HEK293 (cell line): ENCODE measurements around the gene FERMT3.

Experiments
- CTCF ChIA-PET: fragments of 350-600 bp; formaldehyde crosslinking; extraction: SDS; loops from one replicate; lab custom pipeline; 2021; ENCODE audit warnings: antibody characterized with exemption; lab: Yijun Ruan, JAX
- POLR2A ChIA-PET: fragments of 300-600 bp; formaldehyde crosslinking; extraction: SDS; loops from one replicate; lab custom pipeline; 2020; ENCODE audit warnings: antibody characterized with exemption, inconsistent platforms; lab: Yijun Ruan, JAX
- H3K27ac ChIP-seq: fragments of 200-500 bp; sonication (Bioruptor generic); 2 replicates; pipeline ENCODE4 v1.5.1; 2014; ENCODE audit warnings: low read depth, low read length, control low read depth, inconsistent platforms; ENCODE audit errors: extremely low read depth
- H3K36me3 ChIP-seq, 2 experiments: fragments of 200-500 bp in 1 of 2; sonication (Bioruptor generic) in 1 of 2; 1 replicate in 1 of 2; 2 replicates in 1 of 2; pipeline ENCODE4 v1.5.1; 2014 to 2017; ENCODE audit warnings: inconsistent platforms in 2 of 2, low read length in 2 of 2; ENCODE audit not compliant: control insufficient read depth in 2 of 2, insufficient read depth in 1 of 2
- H3K4me1 ChIP-seq: fragments of 200-500 bp; sonication (Bioruptor generic); 2 replicates; pipeline ENCODE4 v1.5.1; 2014; ENCODE audit warnings: mild to moderate bottlenecking, low read length, inconsistent platforms; ENCODE audit not compliant: control insufficient read depth, insufficient read depth
- H3K4me3 ChIP-seq: 2 replicates; pipeline ENCODE4 v1.5.1; 2011; ENCODE audit warnings: low read depth, mild to moderate bottlenecking, control low read depth, low read length, moderate library complexity
- H3K9me3 ChIP-seq: fragments of 200-500 bp; sonication (Bioruptor generic); 2 replicates; pipeline ENCODE4 v1.5.1; 2014; ENCODE audit warnings: low read depth, low read length, inconsistent platforms; ENCODE audit not compliant: control insufficient read depth, insufficient read depth
- IKZF3 ChIP-seq: fragments of 450-650 bp; IDR thresholded peaks from 2 replicates; pipeline ENCODE4 v1.5.0; 2018; ENCODE audit warnings: missing biosample characterization, mild to moderate bottlenecking, missing genetic modification characterization, moderate library complexity
- SETDB1 ChIP-seq: IDR thresholded peaks from one replicate; pipeline ENCODE4 v1.6.1; 2017; ENCODE audit warnings: mild to moderate bottlenecking, low read length, moderate library complexity, mixed read lengths; ENCODE audit not compliant: insufficient read length
- SP2 ChIP-seq: fragments of 450-650 bp; formaldehyde crosslinking; IDR thresholded peaks from 2 replicates; pipeline ENCODE4 v1.5.1; 2016; ENCODE audit warnings: missing biosample characterization, missing genetic modification characterization
- SP3 ChIP-seq: fragments of 450-650 bp; formaldehyde crosslinking; IDR thresholded peaks from 2 replicates; pipeline ENCODE4 v1.5.1; 2016; ENCODE audit warnings: missing biosample characterization, missing genetic modification characterization
- ZBTB17 ChIP-seq: fragments of 450-650 bp; formaldehyde crosslinking; IDR thresholded peaks from 2 replicates; pipeline ENCODE4 v1.5.1; 2016; ENCODE audit warnings: missing biosample characterization, missing genetic modification characterization
- ZBTB20 ChIP-seq: fragments of 450-650 bp; formaldehyde crosslinking; IDR thresholded peaks from 2 replicates; pipeline ENCODE4 v1.5.1; 2016; ENCODE audit warnings: missing biosample characterization, missing genetic modification characterization
- ZNF10 ChIP-seq: fragments of 450-650 bp; formaldehyde crosslinking; IDR thresholded peaks from 2 replicates; pipeline ENCODE4 v1.5.1; 2017; ENCODE audit warnings: missing biosample characterization, missing genetic modification characterization
- ZNF221 ChIP-seq: fragments of 450-650 bp; formaldehyde crosslinking; IDR thresholded peaks from 2 replicates; pipeline ENCODE4 v1.5.1; 2017; ENCODE audit warnings: missing biosample characterization, missing genetic modification characterization, borderline replicate concordance
- ZNF416 ChIP-seq: fragments of 450-650 bp; formaldehyde crosslinking; IDR thresholded peaks from 2 replicates; pipeline ENCODE4 v1.5.1; 2016; ENCODE audit warnings: missing biosample characterization, missing genetic modification characterization
- ZNF473 ChIP-seq: fragments of 450-650 bp; formaldehyde crosslinking; IDR thresholded peaks from 2 replicates; pipeline ENCODE4 v1.5.1; 2017; ENCODE audit warnings: missing biosample characterization, missing genetic modification characterization
- ZNF654 ChIP-seq: fragments of 450-650 bp; formaldehyde crosslinking; IDR thresholded peaks from 2 replicates; pipeline ENCODE4 v1.5.1; 2016; ENCODE audit warnings: low read depth, missing biosample characterization, missing genetic modification characterization
- ZNF664 ChIP-seq: fragments of 450-650 bp; formaldehyde crosslinking; IDR thresholded peaks from 2 replicates; pipeline ENCODE4 v1.5.1; 2016; ENCODE audit warnings: missing biosample characterization, missing genetic modification characterization
- ZNF837 ChIP-seq: fragments of 450-650 bp; formaldehyde crosslinking; IDR thresholded peaks from 2 replicates; pipeline ENCODE4 v1.5.1; 2016; ENCODE audit warnings: missing biosample characterization, missing genetic modification characterization
- TF ChIP-seq, protein P1 (sequence below): IDR thresholded peaks from 2 replicates; pipeline ENCODE4 v1.6.1; 2011; ENCODE audit warnings: mild to moderate bottlenecking, low read depth, low read length, borderline replicate concordance
- TF ChIP-seq, protein P2 (sequence below): fragments of 450-650 bp; formaldehyde crosslinking; optimal IDR thresholded peaks from 2 replicates; pipeline ENCODE3; 2016; ENCODE audit warnings: missing biosample characterization, mild to moderate bottlenecking, missing genetic modification characterization
- TF ChIP-seq, protein P3 (sequence below): fragments of 450-650 bp; formaldehyde crosslinking; IDR thresholded peaks from 2 replicates; pipeline ENCODE4 v1.5.1; 2016; ENCODE audit warnings: missing biosample characterization, missing genetic modification characterization
- TF ChIP-seq, protein P4 (sequence below): fragments of 450-650 bp; formaldehyde crosslinking; IDR thresholded peaks from 2 replicates; pipeline ENCODE4 v1.5.1; 2016; ENCODE audit warnings: missing biosample characterization, missing genetic modification characterization
- TF ChIP-seq, protein P5 (sequence below): fragments of 450-650 bp; formaldehyde crosslinking; IDR thresholded peaks from 2 replicates; pipeline ENCODE4 v1.5.1; 2017; ENCODE audit warnings: missing biosample characterization, missing genetic modification characterization

FERMT3 gene

DNA sequence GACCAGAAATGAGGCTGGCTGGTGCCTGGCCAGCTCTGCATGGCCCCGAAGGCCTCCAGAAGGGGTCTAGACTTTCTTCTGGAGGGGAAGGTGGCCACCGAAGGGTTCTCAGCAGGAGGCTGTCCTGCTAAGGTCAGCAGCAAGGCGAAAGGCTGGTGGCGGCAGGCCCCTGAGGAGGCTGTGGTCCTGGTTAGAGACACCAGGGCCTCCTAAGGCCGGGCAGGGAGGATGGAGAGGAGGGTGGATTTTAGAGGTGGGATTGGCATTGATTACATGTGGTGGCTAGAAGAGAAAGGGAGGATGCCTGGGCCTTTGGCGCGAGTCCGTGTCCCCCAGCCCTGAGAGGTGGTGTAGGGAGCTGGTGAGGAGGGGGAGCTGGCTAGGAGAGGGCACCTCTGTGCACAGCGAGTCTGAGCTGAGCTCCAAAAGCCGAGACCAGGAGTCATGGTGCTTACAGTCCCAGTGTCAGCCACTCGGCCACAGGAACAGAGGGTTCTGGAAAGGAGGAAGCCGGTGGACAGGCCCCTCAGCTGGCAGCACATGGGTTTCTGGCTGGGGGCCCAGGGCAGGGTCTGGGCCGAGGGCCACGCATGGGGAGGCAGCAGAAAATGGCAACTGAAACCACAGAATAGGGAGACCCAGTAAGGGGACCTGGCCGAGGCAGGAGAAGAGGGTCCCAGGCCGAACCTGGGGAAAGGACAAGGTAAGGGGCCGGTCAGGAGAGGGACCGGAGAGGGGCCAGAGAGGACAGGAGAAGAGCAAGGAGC, 2.5 kb downstream of the FERMT3 start:
- H3K27ac ChIP-seq: no peak overlapping the region
- H3K4me3 ChIP-seq: no peak overlapping the region
- CTCF ChIA-PET: no interaction called here
- POLR2A ChIA-PET: interaction anchor here (0.9 to 1.5 kb wide), 2 partner anchors 11 to 17 kb away, joined by 3 to 5 read pairs; partner anchors contain the start of genes NUDT22 and TRPT1
- no peak for TF ChIP-seq ZNF664 (tag by site-specific recombination)
- TF ChIP-seq IKZF3 (tag by site-specific recombination): no peak
- TF ChIP-seq, protein P1, sequence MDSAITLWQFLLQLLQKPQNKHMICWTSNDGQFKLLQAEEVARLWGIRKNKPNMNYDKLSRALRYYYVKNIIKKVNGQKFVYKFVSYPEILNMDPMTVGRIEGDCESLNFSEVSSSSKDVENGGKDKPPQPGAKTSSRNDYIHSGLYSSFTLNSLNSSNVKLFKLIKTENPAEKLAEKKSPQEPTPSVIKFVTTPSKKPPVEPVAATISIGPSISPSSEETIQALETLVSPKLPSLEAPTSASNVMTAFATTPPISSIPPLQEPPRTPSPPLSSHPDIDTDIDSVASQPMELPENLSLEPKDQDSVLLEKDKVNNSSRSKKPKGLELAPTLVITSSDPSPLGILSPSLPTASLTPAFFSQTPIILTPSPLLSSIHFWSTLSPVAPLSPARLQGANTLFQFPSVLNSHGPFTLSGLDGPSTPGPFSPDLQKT: no peak
- TF ChIP-seq, protein P2, sequence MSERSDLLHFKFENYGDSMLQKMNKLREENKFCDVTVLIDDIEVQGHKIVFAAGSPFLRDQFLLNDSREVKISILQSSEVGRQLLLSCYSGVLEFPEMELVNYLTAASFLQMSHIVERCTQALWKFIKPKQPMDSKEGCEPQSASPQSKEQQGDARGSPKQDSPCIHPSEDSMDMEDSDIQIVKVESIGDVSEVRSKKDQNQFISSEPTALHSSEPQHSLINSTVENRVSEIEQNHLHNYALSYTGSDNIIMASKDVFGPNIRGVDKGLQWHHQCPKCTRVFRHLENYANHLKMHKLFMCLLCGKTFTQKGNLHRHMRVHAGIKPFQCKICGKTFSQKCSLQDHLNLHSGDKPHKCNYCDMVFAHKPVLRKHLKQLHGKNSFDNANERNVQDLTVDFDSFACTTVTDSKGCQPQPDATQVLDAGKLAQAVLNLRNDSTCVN (tag by site-specific recombination): no peak
- TF ChIP-seq ZNF221 (tag by site-specific recombination): no peak
- TF ChIP-seq ZNF10 (tag by site-specific recombination): no peak
- TF ChIP-seq SP2 (tag by site-specific recombination): no peak
- TF ChIP-seq ZNF837 (tag by site-specific recombination): no peak
- TF ChIP-seq ZNF416 (tag by site-specific recombination): no peak
- TF ChIP-seq ZBTB20 (tag by site-specific recombination): no peak
- TF ChIP-seq, protein P3, sequence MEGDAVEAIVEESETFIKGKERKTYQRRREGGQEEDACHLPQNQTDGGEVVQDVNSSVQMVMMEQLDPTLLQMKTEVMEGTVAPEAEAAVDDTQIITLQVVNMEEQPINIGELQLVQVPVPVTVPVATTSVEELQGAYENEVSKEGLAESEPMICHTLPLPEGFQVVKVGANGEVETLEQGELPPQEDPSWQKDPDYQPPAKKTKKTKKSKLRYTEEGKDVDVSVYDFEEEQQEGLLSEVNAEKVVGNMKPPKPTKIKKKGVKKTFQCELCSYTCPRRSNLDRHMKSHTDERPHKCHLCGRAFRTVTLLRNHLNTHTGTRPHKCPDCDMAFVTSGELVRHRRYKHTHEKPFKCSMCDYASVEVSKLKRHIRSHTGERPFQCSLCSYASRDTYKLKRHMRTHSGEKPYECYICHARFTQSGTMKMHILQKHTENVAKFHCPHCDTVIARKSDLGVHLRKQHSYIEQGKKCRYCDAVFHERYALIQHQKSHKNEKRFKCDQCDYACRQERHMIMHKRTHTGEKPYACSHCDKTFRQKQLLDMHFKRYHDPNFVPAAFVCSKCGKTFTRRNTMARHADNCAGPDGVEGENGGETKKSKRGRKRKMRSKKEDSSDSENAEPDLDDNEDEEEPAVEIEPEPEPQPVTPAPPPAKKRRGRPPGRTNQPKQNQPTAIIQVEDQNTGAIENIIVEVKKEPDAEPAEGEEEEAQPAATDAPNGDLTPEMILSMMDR (tag by site-specific recombination): no peak
- TF ChIP-seq, protein P4, sequence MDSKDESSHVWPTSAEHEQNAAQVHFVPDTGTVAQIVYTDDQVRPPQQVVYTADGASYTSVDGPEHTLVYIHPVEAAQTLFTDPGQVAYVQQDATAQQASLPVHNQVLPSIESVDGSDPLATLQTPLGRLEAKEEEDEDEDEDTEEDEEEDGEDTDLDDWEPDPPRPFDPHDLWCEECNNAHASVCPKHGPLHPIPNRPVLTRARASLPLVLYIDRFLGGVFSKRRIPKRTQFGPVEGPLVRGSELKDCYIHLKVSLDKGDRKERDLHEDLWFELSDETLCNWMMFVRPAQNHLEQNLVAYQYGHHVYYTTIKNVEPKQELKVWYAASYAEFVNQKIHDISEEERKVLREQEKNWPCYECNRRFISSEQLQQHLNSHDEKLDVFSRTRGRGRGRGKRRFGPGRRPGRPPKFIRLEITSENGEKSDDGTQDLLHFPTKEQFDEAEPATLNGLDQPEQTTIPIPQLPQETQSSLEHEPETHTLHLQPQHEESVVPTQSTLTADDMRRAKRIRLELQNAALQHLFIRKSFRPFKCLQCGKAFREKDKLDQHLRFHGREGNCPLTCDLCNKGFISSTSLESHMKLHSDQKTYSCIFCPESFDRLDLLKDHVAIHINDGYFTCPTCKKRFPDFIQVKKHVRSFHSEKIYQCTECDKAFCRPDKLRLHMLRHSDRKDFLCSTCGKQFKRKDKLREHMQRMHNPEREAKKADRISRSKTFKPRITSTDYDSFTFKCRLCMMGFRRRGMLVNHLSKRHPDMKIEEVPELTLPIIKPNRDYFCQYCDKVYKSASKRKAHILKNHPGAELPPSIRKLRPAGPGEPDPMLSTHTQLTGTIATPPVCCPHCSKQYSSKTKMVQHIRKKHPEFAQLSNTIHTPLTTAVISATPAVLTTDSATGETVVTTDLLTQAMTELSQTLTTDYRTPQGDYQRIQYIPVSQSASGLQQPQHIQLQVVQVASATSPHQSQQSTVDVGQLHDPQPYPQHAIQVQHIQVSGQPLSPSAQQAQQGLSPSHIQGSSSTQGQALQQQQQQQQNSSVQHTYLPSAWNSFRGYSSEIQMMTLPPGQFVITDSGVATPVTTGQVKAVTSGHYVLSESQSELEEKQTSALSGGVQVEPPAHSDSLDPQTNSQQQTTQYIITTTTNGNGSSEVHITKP (tag by site-specific recombination): no peak
- no peak for TF ChIP-seq ZBTB17 (tag by site-specific recombination)
- no peak for TF ChIP-seq ZNF654
- TF ChIP-seq, all 188 proteins: peak for 0
- Histone ChIP-seq H3K4me1 (0 out of 2 replicates have a peak, but pooled peaks cover 6% of the 10 kb centered on the region), H3K9me3 (no peaks in the 10 kb centered on the region), H3K36me3 (peaks cover 0 to 32% of the 10 kb centered on the region in 2 experiments; a peak in 2 of 3 replicates)

DNA sequence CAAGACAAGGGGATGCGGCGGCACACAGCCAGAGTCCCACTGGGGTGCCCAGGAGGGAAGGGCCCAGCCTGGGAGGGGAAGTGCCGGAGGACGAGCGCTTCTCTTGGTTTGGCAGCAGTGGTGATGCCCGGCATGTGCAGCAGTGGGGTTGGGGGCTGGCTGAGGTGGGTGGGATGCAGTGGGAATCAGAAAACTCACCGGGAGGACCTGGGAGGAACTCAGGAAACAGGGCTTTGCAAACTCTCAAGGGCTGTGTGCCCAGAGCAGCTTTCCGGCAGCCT, 3.0 kb downstream of the FERMT3 start:
- peaks cover 0 to 27% of the 10 kb centered on the region in 2 experiments; a peak in 2 of 3 replicates for H3K36me3 ChIP-seq
- no peaks in the 10 kb centered on the region for H3K9me3 ChIP-seq
- CTCF ChIA-PET: interaction anchor here (0.7 kb wide), 1 partner anchor 1519 kb away, joined by 3 read pairs; no protein-coding TSS in a partner anchor
- H3K4me1 ChIP-seq: 0 out of 2 replicates have a peak, but pooled peaks cover 2% of the 10 kb centered on the region
- POLR2A ChIA-PET: interaction anchor here (0.9 kb wide), 1 partner anchor 10 kb away, joined by 3 read pairs; no protein-coding TSS in a partner anchor
- no peak overlapping the region for H3K4me3 ChIP-seq
- H3K27ac ChIP-seq: no peak overlapping the region
- TF ChIP-seq SP3 (tag by site-specific recombination) (no peak), SETDB1 (no peak), ZBTB20 (tag by site-specific recombination) (no peak), ZNF473 (tag by site-specific recombination) (no peak)
- TF ChIP-seq, protein P5, sequence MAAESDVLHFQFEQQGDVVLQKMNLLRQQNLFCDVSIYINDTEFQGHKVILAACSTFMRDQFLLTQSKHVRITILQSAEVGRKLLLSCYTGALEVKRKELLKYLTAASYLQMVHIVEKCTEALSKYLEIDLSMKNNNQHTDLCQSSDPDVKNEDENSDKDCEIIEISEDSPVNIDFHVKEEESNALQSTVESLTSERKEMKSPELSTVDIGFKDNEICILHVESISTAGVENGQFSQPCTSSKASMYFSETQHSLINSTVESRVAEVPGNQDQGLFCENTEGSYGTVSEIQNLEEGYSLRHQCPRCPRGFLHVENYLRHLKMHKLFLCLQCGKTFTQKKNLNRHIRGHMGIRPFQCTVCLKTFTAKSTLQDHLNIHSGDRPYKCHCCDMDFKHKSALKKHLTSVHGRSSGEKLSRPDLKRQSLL (tag by site-specific recombination): no peak
